ENCODE measurements around the gene PCCA.
"Not testable (repeated sequence)": the region's sequence is repeated elsewhere in the genome, so short reads cannot be mapped to it uniquely, and the experiment has no call there.

PCCA gene

GRCh38 chr13:100544866-100545683 lies 456.2 kb downstream of the PCCA start:
- no peak for DNase-seq (ENCODE audit: low read depth)

GRCh38 chr13:100545684-100546061 lies 456.8 kb downstream of the PCCA start:
- no peak for DNase-seq (ENCODE audit: low read depth)

GRCh38 chr13:100546713-100547405 lies 458.0 kb downstream of the PCCA start:
- no peak for DNase-seq (ENCODE audit: low read depth)

- DNase-seq (ENCODE audit: low read depth) = no peak
These were observed 458.9 kb downstream of the PCCA start for GRCh38 chr13:100547791-100548201.

- no peak for DNase-seq (ENCODE audit: low read depth)
These were observed 460.4 kb downstream of the PCCA start for GRCh38 chr13:100549316-100549715.

GRCh38 chr13:100552755-100553154 lies 463.9 kb downstream of the PCCA start:
- no peak for DNase-seq (ENCODE audit: low read depth)

- no peak for DNase-seq (ENCODE audit: low read depth)
These were observed 471.0 kb downstream of the PCCA start for GRCh38 chr13:100559886-100560285.

- DNase-seq (ENCODE audit: low read depth) = no peak
These were observed 471.7 kb downstream of the PCCA start for GRCh38 chr13:100560498-100561157.

- no peak for DNase-seq (ENCODE audit: low read depth)
These were observed 472.2 kb downstream of the PCCA start for GRCh38 chr13:100561158-100561499.

GRCh38 chr13:100561599-100562204 lies 472.8 kb downstream of the PCCA start:
- DNase-seq (ENCODE audit: low read depth) = no peak

- no peak for DNase-seq (ENCODE audit: low read depth)
These were observed 474.9 kb downstream of the PCCA start for GRCh38 chr13:100563779-100564178.

- no peak for DNase-seq (ENCODE audit: low read depth)
These were observed 475.7 kb downstream of the PCCA start for GRCh38 chr13:100564444-100565223.

- DNase-seq (ENCODE audit: low read depth) = no peak
These were observed 476.4 kb downstream of the PCCA start for GRCh38 chr13:100565286-100565685.

GRCh38 chr13:100566543-100566942 lies 477.6 kb downstream of the PCCA start:
- no peak for DNase-seq (ENCODE audit: low read depth)

GRCh38 chr13:100573121-100573520 lies 484.2 kb downstream of the PCCA start:
- DNase-seq (ENCODE audit: low read depth) = peak; percentile 57

- DNase-seq (ENCODE audit: low read depth) = not testable (repeated sequence)
These were observed 488.3 kb downstream of the PCCA start for GRCh38 chr13:100577239-100577638.
